ENCODE results near the gene PLA2G4F.

GRCh38 chr15:42139596-42139995 is 16.8 kb downstream of the PLA2G4F start:
- TF ChIP-seq CTCF (IDR thresholded peaks at IDR 0.05) (no peak), POLR2AphosphoS5 (IDR thresholded peaks at IDR 0.05; ENCODE audit: insufficient read depth in 1 of 2, low read depth in 1 of 2) (no peak), POLR2A (IDR thresholded peaks at IDR 0.05) (no peak)
